Endometrial microvascular endothelial cells (primary cell): ENCODE results near the gene KLK2. TPM values are rescaled to one million over a fixed set of nuclear protein-coding genes. Genes with fewer than 3 reads are reported as not detected.

Experiments
- in situ Hi-C: cut with HindIII; loops from 2 replicates; pipeline ENCODE4 v1.10.0; 2017; ENCODE audit warnings: low sequenced_read_pairs, low pct_unique_long_range_greater_than_20kb; ENCODE audit errors: inconsistent ontology term
- total RNA-seq: library from RNA; depleted of rRNA; stranded (reverse); fragments of >200 nt; gene quantifications from one replicate; pipeline ENCODE4 v1.2.3, GENCODE V29; 2015; ENCODE audit errors: inconsistent ontology term

Gene KLK2
- total RNA-seq, 1 donor from 2014 or later: not detected

- in situ Hi-C loops: no loop called here
Observed at GRCh38 chr19:50912102-50912599, 38.9 kb downstream of the KLK2 start.

DNA sequence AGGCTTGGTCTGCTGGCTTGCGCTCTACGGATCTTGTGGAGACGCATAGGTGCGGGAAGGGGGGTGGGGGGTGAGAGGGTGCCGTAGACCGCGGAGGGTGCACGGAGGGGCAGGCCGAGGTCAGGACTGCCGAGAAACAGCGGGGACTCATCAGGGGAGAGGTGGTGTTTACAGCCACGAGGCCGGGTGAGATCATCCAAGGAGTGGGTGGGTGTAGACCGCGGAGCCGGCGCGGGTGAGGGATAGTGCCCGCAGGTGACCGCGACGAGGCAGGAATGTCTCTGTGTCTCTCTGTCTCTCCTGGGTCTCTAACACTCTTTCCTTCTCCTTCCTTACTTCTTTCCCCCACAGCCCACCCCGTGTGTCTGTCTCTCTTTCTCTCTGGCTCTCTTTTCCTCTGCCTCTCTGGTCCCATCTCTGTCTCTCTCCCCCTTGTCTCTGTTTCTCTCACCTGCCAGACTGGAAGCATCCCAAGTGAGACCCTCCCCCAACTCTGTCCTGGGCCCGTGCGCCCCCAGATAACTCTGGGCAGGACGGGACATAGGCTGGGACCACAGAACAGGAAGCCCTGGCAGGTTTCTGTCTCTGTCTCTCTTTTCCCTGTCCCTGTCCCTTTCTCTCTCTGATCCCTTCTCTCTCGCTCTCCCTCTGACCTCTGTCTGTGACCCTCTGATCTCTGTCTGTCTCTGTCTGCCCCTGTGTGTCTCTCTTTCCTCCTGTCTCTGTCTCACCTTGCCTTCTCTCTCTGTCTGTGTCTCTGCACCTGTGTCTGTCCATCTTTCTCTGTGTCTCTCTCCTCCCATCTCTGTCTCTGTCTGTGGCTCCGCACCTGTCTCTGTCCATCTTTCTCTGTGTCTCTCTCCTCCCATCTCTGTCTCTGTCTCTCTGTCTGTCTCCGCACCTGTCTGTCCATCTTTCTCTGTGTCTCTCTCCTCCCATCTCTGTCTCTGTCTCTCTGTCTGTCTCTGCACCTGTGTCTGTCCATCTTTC lies 39.8 kb downstream of the KLK2 start:
- in situ Hi-C loops: no loop called here

GRCh38 chr19:50916069-50916468 lies 42.8 kb downstream of the KLK2 start:
- in situ Hi-C loops: no loop called here

DNA sequence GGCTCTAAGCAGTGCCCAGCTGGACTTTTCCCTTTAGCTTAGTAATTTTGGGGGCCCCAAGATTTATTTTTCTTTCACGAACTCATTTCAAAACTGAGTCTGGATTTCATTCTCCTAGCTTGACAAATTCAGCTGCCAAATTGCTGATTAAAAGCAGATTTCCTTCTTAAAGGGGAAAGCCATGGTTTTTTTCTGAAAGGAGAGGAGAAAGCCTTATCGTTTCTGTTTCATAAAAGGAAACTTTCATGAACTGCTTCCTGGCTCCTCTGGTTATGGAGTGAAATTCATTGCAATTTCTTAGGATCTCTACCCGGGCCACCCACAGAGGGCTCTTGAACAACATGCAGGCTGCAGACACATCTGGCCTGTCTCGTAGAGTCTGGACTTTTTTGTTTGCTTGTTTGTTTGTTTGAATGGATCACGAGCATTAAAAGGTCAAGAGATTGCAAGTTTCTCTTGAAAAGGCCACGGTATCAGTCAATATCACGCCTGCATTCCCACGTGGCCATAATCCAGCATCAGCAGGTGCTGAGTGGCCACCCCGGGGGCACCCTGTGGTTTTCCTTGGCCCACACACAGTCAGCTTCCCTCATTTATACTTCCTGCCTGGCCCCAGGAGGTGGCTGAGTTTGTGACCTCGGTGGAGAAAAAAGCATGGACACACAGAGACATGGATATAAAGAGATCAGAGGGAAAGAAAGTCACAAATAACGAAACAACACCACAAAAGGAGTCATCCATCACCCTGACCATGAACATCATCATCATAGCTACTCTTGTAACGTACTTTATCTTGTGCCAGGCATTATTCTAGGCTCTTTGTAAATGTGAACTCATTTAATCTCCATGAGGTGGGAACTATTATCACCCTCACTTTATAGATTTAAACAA lies 48.4 kb downstream of the KLK2 start:
- in situ Hi-C loops: no loop called here

DNA sequence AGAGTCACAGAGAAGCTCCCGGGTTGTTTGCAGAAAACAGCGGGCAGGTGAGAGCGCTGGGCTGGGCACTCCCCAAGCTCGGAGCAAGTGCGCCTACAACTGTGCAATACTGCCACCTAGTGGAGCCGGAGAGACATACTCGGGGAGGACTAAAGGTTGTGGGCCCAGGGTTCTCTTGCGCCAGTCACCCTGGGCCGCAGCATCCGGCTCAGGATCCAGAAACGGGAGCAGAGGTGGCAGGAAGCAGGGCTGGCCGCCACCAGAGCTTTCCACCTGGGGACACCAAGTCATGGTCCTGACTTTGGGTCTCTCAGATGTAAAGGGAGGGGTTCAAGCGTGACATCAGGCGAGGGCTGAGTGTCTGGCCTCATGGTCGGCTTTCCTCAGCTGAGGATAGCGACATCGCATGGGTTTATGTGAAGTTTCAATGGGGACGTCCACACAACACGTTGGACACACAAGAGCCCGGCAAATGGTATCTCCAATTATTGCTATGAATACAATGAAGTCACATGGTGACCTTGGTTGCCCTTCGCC lies 49.1 kb downstream of the KLK2 start:
- in situ Hi-C loops: no loop called here

DNA sequence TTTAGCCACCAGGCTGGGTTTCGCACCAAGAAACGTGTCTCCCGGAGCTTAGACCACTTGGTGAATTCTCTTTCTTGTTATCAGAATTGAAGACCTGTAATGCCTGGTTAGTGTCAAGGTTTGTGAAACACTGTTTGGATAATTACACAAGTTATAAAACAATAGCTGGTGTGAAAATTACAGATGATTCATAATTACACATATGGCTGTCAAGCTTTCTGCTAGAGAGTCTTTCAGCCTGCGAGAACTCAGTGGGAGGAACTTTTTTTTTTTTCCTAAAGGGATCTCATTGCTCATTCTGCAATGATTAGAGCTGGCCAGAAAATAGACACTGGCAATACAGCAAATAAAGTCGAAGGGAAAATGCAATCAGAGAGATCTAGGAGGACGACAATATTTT lies 51.3 kb downstream of the KLK2 start:
- in situ Hi-C loops: no loop called here

DNA sequence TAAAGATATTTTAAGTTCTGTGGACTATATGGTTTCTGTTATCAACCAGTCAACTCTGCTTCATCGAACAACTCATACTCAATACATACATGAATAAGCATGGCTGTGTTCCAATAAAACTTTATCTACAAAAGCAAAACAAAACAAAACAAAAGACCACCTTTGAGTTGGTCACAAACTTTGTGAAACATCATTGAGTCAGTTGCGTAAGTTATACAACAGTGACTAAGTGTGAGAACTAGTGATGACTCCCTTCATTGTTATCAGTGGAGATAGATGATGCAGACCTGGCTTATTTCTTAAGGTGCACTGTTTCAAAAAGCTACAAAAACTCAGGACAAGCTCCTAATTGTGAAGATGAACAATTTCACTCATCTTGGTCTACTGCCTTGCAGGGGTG lies 52.5 kb downstream of the KLK2 start:
- in situ Hi-C loops: no loop called here

- in situ Hi-C loops: no loop called here
Observed at GRCh38 chr19:50926144-50926543, 52.9 kb downstream of the KLK2 start.

DNA sequence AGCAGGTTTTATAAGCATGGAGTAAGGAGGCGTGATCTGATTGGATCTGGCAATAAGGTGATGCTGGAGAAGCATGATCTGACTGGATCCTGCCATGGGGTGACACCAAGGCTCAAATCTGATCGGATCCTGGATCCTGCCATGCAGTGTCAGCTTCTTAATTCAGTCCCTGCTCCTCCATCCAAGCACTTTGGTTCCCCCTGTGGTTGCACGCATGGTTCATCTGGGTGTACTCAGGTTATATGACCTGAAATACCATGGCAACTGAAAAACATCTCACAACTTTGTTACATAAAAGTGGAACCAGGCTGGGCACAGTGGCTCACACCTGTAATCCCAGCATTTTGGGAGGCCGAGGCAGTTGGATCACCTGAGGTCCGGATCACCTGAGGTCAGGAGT lies 55.6 kb downstream of the KLK2 start:
- in situ Hi-C loops: no loop called here

Other genes with a start within 250 kb of the KLK2 start
- gene SYT3, start 233.6 kb upstream of the KLK2 start, total RNA-seq: not detected
- gene C19orf81, start 224.0 kb upstream of the KLK2 start, total RNA-seq: 2.0 TPM
- 0.28 TPM for gene SHANK1, start 153.6 kb upstream of the KLK2 start, total RNA-seq
- gene CLEC11A, start 150.1 kb upstream of the KLK2 start, total RNA-seq: 40.0 TPM
- gene GPR32, start 103.0 kb upstream of the KLK2 start, total RNA-seq: not detected
- gene ACP4, start 83.0 kb upstream of the KLK2 start, total RNA-seq: not detected
- not detected for gene KLK1, start 49.7 kb upstream of the KLK2 start, total RNA-seq
- gene KLK15, start 39.9 kb upstream of the KLK2 start, total RNA-seq: not detected
- gene KLK3, start 18.5 kb upstream of the KLK2 start, total RNA-seq: not detected
- gene KLK4, start 38.0 kb downstream of the KLK2 start, total RNA-seq: not detected
- gene KLK5, start 79.6 kb downstream of the KLK2 start, total RNA-seq: not detected
- not detected for gene KLK6, start 96.2 kb downstream of the KLK2 start, total RNA-seq
- not detected for gene KLK7, start 110.5 kb downstream of the KLK2 start, total RNA-seq
- gene KLK8, start 128.2 kb downstream of the KLK2 start, total RNA-seq: not detected
- not detected for gene KLK10, start 146.3 kb downstream of the KLK2 start, total RNA-seq
- not detected for gene KLK11, start 153.2 kb downstream of the KLK2 start, total RNA-seq
- gene KLK12, start 161.6 kb downstream of the KLK2 start, total RNA-seq: not detected
- not detected for gene KLK13, start 191.7 kb downstream of the KLK2 start, total RNA-seq
- not detected for gene KLK14, start 209.4 kb downstream of the KLK2 start, total RNA-seq
- gene CTU1, start 235.0 kb downstream of the KLK2 start, total RNA-seq: 21.6 TPM